ENCODE measurements around the gene TRIM54. TPM values are rescaled to one million over a fixed set of nuclear protein-coding genes. Genes with fewer than 3 reads are reported as not detected.

The TRIM54 gene
- total RNA-seq (2021) (3.0 to 3.4 TPM (median 3.3 TPM) in 3 replicates), Bru-seq, nascent RNA (percentile 35 among the genes with signal in this experiment)
- long read RNA-seq, experiment 1, transcript TRIM54-202 (9 exons, 1,967 nt) = major isoform, 6 of 12 reads
- long read RNA-seq, experiment 1, partial matches to known transcripts = 1 of 12 reads
- long read RNA-seq, experiment 1, other reads (novel, unspliced or antisense) = 4 of 12 reads
- long read RNA-seq, experiment 2, partial matches to known transcripts = 0 of 1 reads
- long read RNA-seq, experiment 2, other reads (novel, unspliced or antisense) = 1 of 1 reads
- long read RNA-seq, experiment 3, transcript TRIM54-202 (9 exons, 1,967 nt) = major isoform, 7 of 8 reads
- long read RNA-seq, experiment 3, partial matches to known transcripts = 0 of 8 reads
- long read RNA-seq, experiment 3, other reads (novel, unspliced or antisense) = 0 of 8 reads

- POLR2A ChIA-PET = interaction anchor here (1.0 to 1.6 kb wide), 3 partner anchors 8 to 62 kb away, joined by 3 read pairs; no protein-coding TSS in a partner anchor
- CTCF ChIA-PET = interaction anchor here (0.5 to 7.6 kb wide), 18 partner anchors 11 to 401 kb away, joined by 3 to 153 read pairs (median 4); partner anchors contain the start of genes SLC30A3 and UCN
- ATAC-seq (peak; percentile 59), DNase-seq (ENCODE audit: low spot score) (no peak)
- Mint-ChIP-seq H3K27ac (peak within 1 kb of the TSS; percentile 35), H3K4me3 (peak within 1 kb of the TSS; percentile 54), H3K4me1 (peaks cover 46% of the 10 kb centered on the region), H3K27me3 (ENCODE audit: low read depth) (no peaks in the 10 kb centered on the region; the same call in 1 of the 2 replicates), H3K36me3 (no peaks in the 10 kb centered on the region), H3K9me3 (no peaks in the 10 kb centered on the region)
- TF ChIP-seq ZNF281 (CRISPR knock-in tag; IDR thresholded peaks at IDR 0.05) (peak; percentile 16; the same call in 1 of the 2 replicates), AFF4 (CRISPR knock-in tag; IDR thresholded peaks at IDR 0.05; ENCODE audit: borderline replicate concordance) (no peak), ZNF423 (CRISPR knock-in tag; IDR thresholded peaks at IDR 0.05) (peak; percentile 81)
Measured at GRCh38 chr2:27281855-27282559, at the start of gene TRIM54. Gene TRIM54, plus strand, starts transcription at chr2:27282429. Its CDS starts 303 bp downstream, at chr2:27282732.

- TF ChIP-seq CDX4 (CRISPR knock-in tag; IDR thresholded peaks at IDR 0.05; ENCODE audit: borderline replicate concordance) (no peak), SP1 (CRISPR knock-in tag; conservative IDR thresholded peaks at IDR 0.05) (no peak)
- H3K36me3 Mint-ChIP-seq = peaks cover 86% of the 10 kb centered on the region
- H3K27ac Mint-ChIP-seq = no peak overlapping the region
- ATAC-seq = no peak
- DNase-seq (ENCODE audit: low spot score) = no peak
- H3K27me3 Mint-ChIP-seq (ENCODE audit: low read depth) = no peaks in the 10 kb centered on the region
- CTCF ChIA-PET = no interaction called here
- no peaks in the 10 kb centered on the region for H3K4me1 Mint-ChIP-seq
- no peaks in the 10 kb centered on the region for H3K9me3 Mint-ChIP-seq
- H3K4me3 Mint-ChIP-seq = no peak overlapping the region
- POLR2A ChIA-PET = no interaction called here
Measured at GRCh38 chr2:27233341-27233740, 48.9 kb upstream of the TRIM54 start.

GRCh38 chr2:27236136-27236535, 46.1 kb upstream of the TRIM54 start:
- Mint-ChIP-seq H3K9me3 (no peaks in the 10 kb centered on the region), H3K27me3 (ENCODE audit: low read depth) (no peaks in the 10 kb centered on the region), H3K36me3 (peaks cover 96% of the 10 kb centered on the region), H3K4me3 (no peak overlapping the region), H3K27ac (no peak overlapping the region), H3K4me1 (no peaks in the 10 kb centered on the region)
- POLR2A ChIA-PET = interaction anchor here (0.6 to 0.9 kb wide), 2 partner anchors 10 to 165 kb away, joined by 3 read pairs; no protein-coding TSS in a partner anchor
- no peak for TF ChIP-seq ZNF232 (CRISPR knock-in tag; IDR thresholded peaks at IDR 0.05)
- TF ChIP-seq MLX (CRISPR knock-in tag; IDR thresholded peaks at IDR 0.05) = no peak
- no peak for TF ChIP-seq ELF4 (CRISPR knock-in tag; IDR thresholded peaks at IDR 0.05; ENCODE audit: low read depth)
- no peak for TF ChIP-seq CREM (CRISPR knock-in tag; IDR thresholded peaks at IDR 0.05)
- TF ChIP-seq ETV6 (CRISPR knock-in tag; IDR thresholded peaks at IDR 0.05) = no peak
- no peak for TF ChIP-seq FOXK1 (CRISPR knock-in tag; IDR thresholded peaks at IDR 0.05)
- CTCF ChIA-PET = interaction anchor here (0.9 to 1.5 kb wide), 3 partner anchors 43 to 67 kb away, joined by 3 to 5 read pairs (median 3); no protein-coding TSS in a partner anchor
- DNase-seq (ENCODE audit: low spot score) (no peak), ATAC-seq (no peak)
